GM10248 (cell line): Measurements from ENCODE around the gene WDR37.
"Not testable (repeated sequence)": the region's sequence is repeated elsewhere in the genome, so short reads cannot be mapped to it uniquely, and the experiment has no call there.

Experiments
- CTCF ChIA-PET: fragments of 300-600 bp; sonication (Branson Sonifier 250); formaldehyde crosslinking; extraction: SDS; loops from one replicate; lab custom pipeline; 2021; ENCODE audit warnings: antibody characterized with exemption; lab: Yijun Ruan, JAX
- POLR2A ChIA-PET: fragments of 350-650 bp; sonication (Branson Sonifier 250); formaldehyde crosslinking; extraction: SDS; loops from one replicate; lab custom pipeline; 2020; ENCODE audit warnings: antibody characterized with exemption; lab: Yijun Ruan, JAX
- DNase-seq: peaks from one replicate; pipeline ENCODE4 v3.0.0; 2012; ENCODE audit errors: extremely low spot score
- CTCF ChIP-seq: IDR thresholded peaks from 2 replicates; pipeline ENCODE4 v1.5.1; 2012; ENCODE audit warnings: mild to moderate bottlenecking, low read depth; ENCODE audit errors: extremely low read depth, missing control alignments, control extremely low read depth

Gene WDR37

DNA sequence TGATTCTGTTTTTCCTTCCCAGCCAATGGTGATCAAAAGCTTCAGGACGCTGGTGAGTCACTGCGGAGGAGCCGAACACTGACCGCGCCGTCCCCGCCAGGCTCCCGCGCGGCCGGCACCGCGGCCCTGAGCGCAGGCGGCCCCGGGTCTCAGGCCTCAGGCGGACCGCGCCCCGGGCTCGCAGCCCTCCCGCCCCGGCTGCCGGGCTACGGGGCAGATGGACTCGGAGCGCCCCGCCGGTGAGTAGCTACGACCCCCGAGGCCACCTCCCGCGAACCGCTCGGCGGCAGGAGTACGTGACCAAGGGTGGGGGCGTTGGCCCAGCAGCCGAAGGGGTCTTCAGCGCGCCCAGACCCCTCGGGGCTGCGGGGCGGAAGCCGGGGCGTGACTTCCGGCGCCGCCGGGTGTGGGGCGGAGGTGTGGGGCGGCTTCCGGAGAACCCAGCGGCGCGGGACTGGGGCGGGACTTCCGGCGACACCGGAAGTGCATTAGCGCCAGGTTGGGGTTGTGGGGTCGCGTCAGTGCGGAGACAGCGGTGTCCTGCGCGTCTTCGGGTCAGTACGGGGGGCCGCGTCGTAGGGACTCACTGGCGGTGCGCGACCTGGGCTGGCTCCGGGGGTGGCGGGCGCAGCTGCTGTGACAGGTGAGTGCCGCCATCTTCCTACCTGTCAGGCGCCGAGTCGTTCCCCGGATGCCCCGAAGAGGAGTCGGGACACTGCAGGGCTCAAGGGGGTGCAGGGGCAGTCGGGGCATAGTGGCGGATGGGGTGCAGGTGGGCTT, at the start of gene WDR37:
WDR37 (plus strand) TSS at position 60 of the 780 bp plus-strand sequence. CDS start 15,771 bp downstream, outside the sequence.
- TF ChIP-seq CTCF = no peak
- ChIA-PET POLR2A (no interaction called here), CTCF (interaction anchor here (1.0 kb wide), 1 partner anchor 125 kb away, joined by 3 read pairs; the partner anchor contains the start of gene LARP4B)
- DNase-seq = peak; percentile 95

GRCh38 chr10:1006573-1006972, 49.6 kb upstream of the WDR37 start:
- DNase-seq = no peak
- POLR2A ChIA-PET = no interaction called here
- TF ChIP-seq CTCF = no peak
- CTCF ChIA-PET = no interaction called here

- POLR2A ChIA-PET = no interaction called here
- no peak for DNase-seq
- TF ChIP-seq CTCF = no peak
- CTCF ChIA-PET = no interaction called here
These were observed 48.6 kb upstream of the WDR37 start for GRCh38 chr10:1007583-1007982.

DNA sequence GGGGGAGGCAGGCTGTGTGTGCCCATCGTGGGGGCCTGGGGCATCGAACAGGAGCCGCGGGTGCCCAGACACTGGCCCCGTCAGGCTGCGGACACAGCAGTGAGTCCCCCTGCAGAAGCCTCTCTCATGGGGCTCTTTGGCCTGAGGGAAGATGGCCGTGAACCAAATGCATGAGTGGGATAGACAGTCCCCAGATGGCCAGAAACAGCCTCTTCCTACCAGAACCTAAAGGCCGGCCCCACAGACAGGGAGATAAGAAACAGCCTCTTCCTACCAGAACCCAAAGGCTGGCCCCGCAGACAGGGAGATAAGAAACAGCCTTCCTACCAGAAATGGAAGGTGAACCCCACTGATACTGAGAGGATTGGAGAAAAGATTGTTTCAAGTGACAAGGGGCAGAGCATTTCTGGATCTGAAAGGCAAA, 47.1 kb upstream of the WDR37 start:
- POLR2A ChIA-PET = no interaction called here
- DNase-seq = no peak
- TF ChIP-seq CTCF = no peak
- CTCF ChIA-PET = no interaction called here

DNA sequence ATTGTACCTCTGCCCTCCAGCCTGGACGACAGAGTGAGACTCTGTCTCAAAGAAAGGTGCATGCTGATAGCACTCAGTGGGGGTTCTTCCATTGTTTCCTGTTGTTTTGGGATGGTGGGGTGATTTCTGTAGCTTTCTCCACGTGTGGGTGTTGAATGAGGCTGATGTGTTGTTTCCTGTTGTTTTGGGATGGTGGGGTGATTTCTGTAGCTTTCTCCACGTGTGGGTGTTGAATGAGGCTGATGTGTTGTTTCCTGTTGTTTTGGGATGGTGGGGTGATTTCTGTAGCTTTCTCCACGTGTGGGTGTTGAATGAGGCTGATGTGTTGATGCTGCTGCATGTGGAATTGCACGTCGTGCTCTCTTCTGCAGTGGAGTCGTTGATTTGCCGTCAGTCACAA, 46.2 kb upstream of the WDR37 start:
- CTCF ChIA-PET, POLR2A ChIA-PET, DNase-seq: not testable (repeated sequence)

DNA sequence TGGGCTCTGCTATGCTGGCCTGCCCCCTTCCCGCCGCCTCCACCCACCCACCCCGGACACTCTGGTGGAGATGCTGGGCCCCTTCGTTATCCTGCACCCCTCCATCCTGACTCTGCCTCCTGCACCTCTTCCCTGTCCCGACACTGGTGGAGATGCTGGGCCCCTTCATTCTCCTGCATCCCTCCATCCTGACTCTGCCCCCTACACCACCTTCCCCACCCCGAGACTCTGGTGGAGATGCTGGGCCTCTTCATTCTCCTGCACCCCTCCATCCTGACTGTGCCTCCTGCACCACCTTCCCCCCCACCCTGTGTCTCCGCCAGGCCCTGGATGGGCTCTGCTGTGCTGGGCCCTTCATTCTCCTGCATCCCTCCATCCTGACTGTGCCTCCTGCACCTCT, 45.5 kb upstream of the WDR37 start:
- ChIA-PET CTCF (no interaction called here), POLR2A (no interaction called here)
- no peak for DNase-seq
- TF ChIP-seq CTCF = no peak

DNA sequence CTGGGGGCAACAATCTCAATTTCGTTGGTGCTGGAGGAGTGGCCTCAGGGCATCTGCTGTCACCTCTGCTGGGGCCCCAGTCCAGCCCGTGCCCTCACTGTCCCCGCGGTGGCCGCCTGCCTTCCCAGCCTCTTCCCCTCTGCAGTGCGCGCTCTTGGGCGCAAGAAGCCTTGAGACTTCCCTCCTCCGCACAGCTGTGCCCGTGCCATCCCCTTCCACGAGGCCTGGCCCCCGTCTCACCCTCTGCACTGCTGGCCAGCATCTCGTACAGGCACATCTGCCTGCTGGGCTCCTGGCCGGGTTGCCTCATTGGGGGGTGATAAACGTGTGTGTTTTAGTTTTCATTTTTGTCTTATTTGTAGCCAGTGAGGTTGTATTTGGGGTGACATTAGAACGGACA, 44.5 kb upstream of the WDR37 start:
- no peak for DNase-seq
- ChIA-PET POLR2A (no interaction called here), CTCF (no interaction called here)
- TF ChIP-seq CTCF = no peak
